ENCODE results near the gene DRG2.

- TF ChIP-seq POLR2A (IDR thresholded peaks at IDR 0.05), result no peak
- TF ChIP-seq, protein P1, sequence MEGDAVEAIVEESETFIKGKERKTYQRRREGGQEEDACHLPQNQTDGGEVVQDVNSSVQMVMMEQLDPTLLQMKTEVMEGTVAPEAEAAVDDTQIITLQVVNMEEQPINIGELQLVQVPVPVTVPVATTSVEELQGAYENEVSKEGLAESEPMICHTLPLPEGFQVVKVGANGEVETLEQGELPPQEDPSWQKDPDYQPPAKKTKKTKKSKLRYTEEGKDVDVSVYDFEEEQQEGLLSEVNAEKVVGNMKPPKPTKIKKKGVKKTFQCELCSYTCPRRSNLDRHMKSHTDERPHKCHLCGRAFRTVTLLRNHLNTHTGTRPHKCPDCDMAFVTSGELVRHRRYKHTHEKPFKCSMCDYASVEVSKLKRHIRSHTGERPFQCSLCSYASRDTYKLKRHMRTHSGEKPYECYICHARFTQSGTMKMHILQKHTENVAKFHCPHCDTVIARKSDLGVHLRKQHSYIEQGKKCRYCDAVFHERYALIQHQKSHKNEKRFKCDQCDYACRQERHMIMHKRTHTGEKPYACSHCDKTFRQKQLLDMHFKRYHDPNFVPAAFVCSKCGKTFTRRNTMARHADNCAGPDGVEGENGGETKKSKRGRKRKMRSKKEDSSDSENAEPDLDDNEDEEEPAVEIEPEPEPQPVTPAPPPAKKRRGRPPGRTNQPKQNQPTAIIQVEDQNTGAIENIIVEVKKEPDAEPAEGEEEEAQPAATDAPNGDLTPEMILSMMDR (IDR thresholded peaks at IDR 0.05), result no peak
Observed at GRCh38 chr17:18139092-18139491, 51.3 kb downstream of the DRG2 start.
